ENCODE measurements around the gene PLOD1. TPM values are rescaled to one million over a fixed set of nuclear protein-coding genes. Genes with fewer than 3 reads are reported as not detected.
"Not testable (repeated sequence)": the region's sequence is repeated elsewhere in the genome, so short reads cannot be mapped to it uniquely, and the experiment has no call there.

Gene PLOD1
- total RNA-seq = 66.1 TPM
- long read RNA-seq, transcript PLOD1-201 (19 exons, 2,940 nt) = major isoform, 143 of 193 reads
- long read RNA-seq, partial matches to known transcripts = 40 of 193 reads
- long read RNA-seq, other reads (novel, unspliced or antisense) = 10 of 193 reads

DNA sequence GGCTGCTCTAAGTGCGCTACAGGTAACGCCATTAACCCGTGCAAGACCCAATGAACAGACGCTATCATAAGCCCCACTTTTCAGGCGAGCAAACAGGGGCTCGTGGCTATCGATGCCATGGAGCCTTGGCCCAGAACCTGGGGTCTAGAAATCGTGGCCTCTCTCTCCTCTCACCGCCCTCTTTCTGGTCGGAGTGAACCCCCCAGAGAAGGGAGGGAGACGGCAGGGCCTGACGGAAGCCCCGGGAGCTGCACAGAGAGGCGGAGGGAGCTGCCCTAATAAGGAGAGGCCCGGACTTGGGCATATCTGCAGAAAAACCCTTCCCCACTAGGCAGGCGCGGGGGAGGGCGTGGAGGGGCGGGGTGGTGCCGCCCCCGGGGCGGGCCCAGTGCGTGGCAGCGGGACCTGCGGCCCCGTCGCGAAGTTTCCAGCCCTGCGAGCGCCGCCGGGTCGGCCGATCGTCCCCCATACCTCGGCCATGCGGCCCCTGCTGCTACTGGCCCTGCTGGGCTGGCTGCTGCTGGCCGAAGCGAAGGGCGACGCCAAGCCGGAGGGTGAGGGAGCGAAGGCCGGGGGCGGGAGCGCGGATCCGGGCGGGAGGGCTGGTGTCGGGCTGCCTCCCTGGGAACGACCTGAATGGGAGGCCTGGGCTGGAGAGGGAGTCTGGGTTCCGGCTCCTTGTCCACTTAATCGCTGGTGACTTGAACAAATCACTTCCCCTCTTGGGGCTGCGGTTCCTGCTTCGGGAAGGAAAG lies at the start of gene PLOD1:
Gene PLOD1 (plus strand): TSS at position 416 of the 755 bp plus-strand sequence. CDS start 63 bp downstream, at position 479.
- ATAC-seq (ENCODE audit: poor library complexity) (peak; percentile 92), DNase-seq (peak; percentile 95)
- intact Hi-C loops (cut with DNase I) = loop anchor here (5.0 kb wide), 1 partner anchor 43 kb away; no protein-coding TSS in a partner anchor

DNA sequence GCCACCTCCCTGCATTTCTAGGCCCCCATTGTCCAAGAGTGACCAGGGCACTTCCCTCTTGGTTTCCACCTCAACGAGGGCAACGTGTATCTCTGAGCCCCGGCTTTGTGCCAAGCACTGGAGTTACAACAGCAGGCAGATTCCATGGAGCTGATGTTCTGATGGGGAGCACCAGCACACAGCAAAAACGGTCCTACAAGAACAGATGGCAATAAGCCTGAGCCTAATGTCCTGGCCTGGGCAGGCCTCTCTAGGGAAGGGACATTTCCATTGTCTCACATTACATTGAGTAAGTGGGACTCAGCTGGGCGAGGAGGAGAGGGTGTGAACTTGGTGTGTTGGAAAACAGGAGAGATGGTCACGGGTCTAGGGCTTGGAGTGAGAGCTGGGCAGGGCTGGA lies 48.6 kb upstream of the PLOD1 start:
- DNase-seq (no peak), ATAC-seq (ENCODE audit: poor library complexity) (peak; percentile 14)
- intact Hi-C loops (cut with DNase I) = no loop called here

- peak; percentile 76 for ATAC-seq (ENCODE audit: poor library complexity)
Observed at GRCh38 chr1:11886986-11887665, 47.4 kb upstream of the PLOD1 start.

GRCh38 chr1:11887666-11888007 lies 46.9 kb upstream of the PLOD1 start:
- no peak for DNase-seq
- intact Hi-C loops (cut with DNase I) = no loop called here
- ATAC-seq (ENCODE audit: poor library complexity) = no peak

More at GRCh38 chr1:11886986-11887665, 47.4 kb upstream of the PLOD1 start:
- DNase-seq = peak; percentile 82
- intact Hi-C loops (cut with DNase I) = no loop called here

- DNase-seq = no peak
- intact Hi-C loops (cut with DNase I) = no loop called here
- no peak for ATAC-seq (ENCODE audit: poor library complexity)
Observed at GRCh38 chr1:11888206-11888876, 46.2 kb upstream of the PLOD1 start.

DNA sequence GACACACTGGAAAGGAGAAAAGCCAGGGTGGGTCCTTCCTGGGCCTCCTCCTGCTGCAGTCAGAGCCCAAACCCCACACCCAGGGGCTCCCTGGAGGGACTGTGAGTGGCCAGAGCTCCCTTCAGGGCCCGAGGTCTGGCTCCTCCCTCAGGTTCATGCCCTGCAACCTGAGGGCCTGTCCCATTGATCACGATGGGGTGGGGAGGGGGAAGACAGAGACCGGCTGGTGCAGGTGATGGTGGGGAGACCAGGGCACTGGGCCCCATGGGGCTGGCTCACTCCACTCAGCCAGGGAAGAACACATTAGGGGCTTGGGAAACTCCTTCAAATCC lies 45.7 kb upstream of the PLOD1 start:
- DNase-seq = no peak
- intact Hi-C loops (cut with DNase I) = no loop called here
- no peak for ATAC-seq (ENCODE audit: poor library complexity)

GRCh38 chr1:11891433-11892186 lies 42.9 kb upstream of the PLOD1 start:
- ATAC-seq (ENCODE audit: poor library complexity) (no peak), DNase-seq (no peak)
- intact Hi-C loops (cut with DNase I) = no loop called here

GRCh38 chr1:11893907-11894251 lies 40.6 kb upstream of the PLOD1 start:
- ATAC-seq (ENCODE audit: poor library complexity) (peak; percentile 95), DNase-seq (peak; percentile 76)
- intact Hi-C loops (cut with DNase I) = loop anchor here (1.0 kb wide), 1 partner anchor 55 kb away; no protein-coding TSS in a partner anchor

DNA sequence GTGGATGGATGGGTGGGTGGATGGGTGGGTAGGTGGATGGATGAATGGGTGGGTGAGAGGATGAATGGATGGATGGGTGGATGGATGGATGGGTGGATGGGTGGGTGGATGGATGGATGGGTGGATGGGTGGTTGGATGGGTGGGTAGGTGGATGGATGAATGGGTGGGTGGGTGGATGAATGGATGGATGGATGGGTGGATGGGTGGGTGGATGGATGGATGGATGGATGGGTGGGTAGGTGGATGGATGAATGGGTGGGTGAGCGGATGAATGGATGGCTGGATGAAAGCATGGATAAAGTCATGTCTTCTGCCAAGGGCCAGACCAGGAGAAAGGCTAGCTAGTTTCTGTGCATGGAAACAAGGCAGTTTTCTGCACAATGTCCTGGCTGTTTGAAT lies 40.0 kb upstream of the PLOD1 start:
- intact Hi-C loops (cut with DNase I); DNase-seq; ATAC-seq (ENCODE audit: poor library complexity): not testable (repeated sequence)

- no peak for DNase-seq
- ATAC-seq (ENCODE audit: poor library complexity) = no peak
- intact Hi-C loops (cut with DNase I) = no loop called here
Observed at GRCh38 chr1:11898086-11898785, 36.3 kb upstream of the PLOD1 start.

DNA sequence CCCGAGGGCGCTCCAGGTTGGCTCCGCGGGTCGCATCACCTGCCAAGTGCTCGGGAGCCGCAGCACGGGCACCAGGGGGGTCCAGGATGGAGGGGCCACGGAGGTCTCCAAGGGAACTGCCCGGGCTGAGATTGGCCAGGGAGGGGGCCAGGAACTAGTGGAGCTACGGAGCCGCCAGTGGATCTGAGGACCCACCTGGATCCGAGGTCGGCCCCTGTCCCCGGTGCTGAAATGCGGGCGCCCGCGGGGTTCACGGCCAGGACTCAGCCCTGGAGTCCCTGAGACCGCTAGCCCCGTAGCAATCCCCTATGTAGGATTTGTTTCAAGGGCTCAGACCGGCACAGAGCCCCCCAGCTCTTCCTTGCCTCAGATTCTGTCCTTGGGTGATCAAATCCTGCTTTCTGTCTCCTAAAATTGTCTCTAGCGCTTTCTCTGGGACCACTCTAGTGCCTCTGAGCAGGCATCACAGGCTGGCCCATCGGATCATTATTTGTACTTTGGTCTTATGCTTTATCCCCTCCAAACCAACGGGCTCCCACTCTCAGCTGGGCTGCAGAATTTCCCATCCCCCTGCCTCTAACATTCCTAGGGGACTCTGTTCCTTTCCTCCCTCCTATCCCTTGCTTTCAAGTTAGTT lies 35.6 kb upstream of the PLOD1 start:
- DNase-seq (no peak), ATAC-seq (ENCODE audit: poor library complexity) (no peak)
- intact Hi-C loops (cut with DNase I) = no loop called here

- intact Hi-C loops (cut with DNase I); ATAC-seq (ENCODE audit: poor library complexity); DNase-seq: not testable (repeated sequence)
Observed at GRCh38 chr1:11901446-11901845, 33.1 kb upstream of the PLOD1 start.

- intact Hi-C loops (cut with DNase I) = no loop called here
- ATAC-seq (ENCODE audit: poor library complexity) = no peak
- DNase-seq = no peak
Observed at GRCh38 chr1:11903210-11903609, 31.3 kb upstream of the PLOD1 start.

GRCh38 chr1:11904156-11904555 lies 30.4 kb upstream of the PLOD1 start:
- not testable (repeated sequence) for ATAC-seq (ENCODE audit: poor library complexity)

GRCh38 chr1:11904978-11905377 lies 29.5 kb upstream of the PLOD1 start:
- no peak for ATAC-seq (ENCODE audit: poor library complexity)
- DNase-seq = no peak
- intact Hi-C loops (cut with DNase I) = no loop called here

More at GRCh38 chr1:11904156-11904555, 30.4 kb upstream of the PLOD1 start:
- intact Hi-C loops (cut with DNase I); DNase-seq: not testable (repeated sequence)

DNA sequence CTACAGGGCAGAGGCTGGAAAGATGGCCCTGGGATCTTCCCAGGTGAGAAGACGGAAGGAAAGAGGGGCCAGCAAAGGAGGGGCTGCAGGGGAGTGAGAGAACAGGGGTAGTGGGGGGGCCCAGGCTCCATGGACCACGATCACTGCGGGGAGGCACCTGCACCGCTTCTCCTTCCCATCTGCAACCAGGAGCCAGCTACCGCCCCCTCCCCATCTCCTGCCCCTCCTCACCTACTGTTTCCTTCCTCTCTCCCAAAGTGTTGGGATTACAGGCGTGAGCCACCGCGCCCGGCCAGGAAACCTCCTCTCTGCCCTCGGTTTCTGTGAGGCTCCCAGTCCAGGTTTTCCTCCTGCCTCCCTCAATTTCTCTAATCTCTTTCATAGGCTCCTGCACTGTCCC lies 27.6 kb upstream of the PLOD1 start:
- no peak for DNase-seq
- intact Hi-C loops (cut with DNase I) = no loop called here
- ATAC-seq (ENCODE audit: poor library complexity) = no peak

GRCh38 chr1:11907275-11908094 lies 27.0 kb upstream of the PLOD1 start:
- intact Hi-C loops (cut with DNase I) = no loop called here
- ATAC-seq (ENCODE audit: poor library complexity) (peak; percentile 90), DNase-seq (peak; percentile 93)
